NCI-H526 (cell line): Measurements from ENCODE around the gene SCAI.
"Not testable (repeated sequence)": the region's sequence is repeated elsewhere in the genome, so short reads cannot be mapped to it uniquely, and the experiment has no call there.

Source experiments
- DNase-seq, 2 experiments: peaks; one replicate each; lab custom pipeline; 2025; lab: John Stamatoyannopoulos, UW

The SCAI gene

GRCh38 chr9:125028041-125028440 is 115.3 kb downstream of the SCAI start:
- no peak for DNase-seq

- no peak for DNase-seq
Observed at GRCh38 chr9:125024917-125025316, 118.4 kb downstream of the SCAI start.

- DNase-seq = no peak
Observed at GRCh38 chr9:125021069-125021468, 122.3 kb downstream of the SCAI start.

- not testable (repeated sequence) for DNase-seq
Observed at GRCh38 chr9:125015655-125016054, 127.7 kb downstream of the SCAI start.

GRCh38 chr9:125012013-125012412 is 131.3 kb downstream of the SCAI start:
- not testable (repeated sequence) for DNase-seq

- no peak for DNase-seq
Observed at GRCh38 chr9:125008599-125008998, 134.7 kb downstream of the SCAI start.

DNA sequence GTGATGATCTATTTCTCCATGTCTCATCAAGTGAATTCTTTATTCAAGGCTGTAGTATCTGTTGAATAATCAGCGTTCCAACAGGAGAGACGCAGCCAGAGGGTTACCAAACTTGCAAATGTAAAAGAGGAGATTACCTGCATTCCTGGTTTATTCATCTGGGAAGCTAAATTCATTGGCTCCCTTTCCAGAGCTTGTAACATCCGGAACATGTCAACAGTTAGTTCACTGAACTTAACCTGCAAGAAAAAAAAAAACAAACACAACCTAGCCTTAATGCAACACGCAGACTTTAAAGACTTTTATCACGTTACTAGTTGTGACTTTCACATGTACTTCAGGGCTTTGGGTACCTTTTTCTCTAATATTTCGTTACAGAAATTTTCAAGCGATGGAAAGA is 140.0 kb downstream of the SCAI start:
- DNase-seq = no peak

- no peak for DNase-seq
Observed at GRCh38 chr9:124983698-124984097, 159.6 kb downstream of the SCAI start.

GRCh38 chr9:124980431-124980830 is 162.9 kb downstream of the SCAI start:
- no peak for DNase-seq

DNA sequence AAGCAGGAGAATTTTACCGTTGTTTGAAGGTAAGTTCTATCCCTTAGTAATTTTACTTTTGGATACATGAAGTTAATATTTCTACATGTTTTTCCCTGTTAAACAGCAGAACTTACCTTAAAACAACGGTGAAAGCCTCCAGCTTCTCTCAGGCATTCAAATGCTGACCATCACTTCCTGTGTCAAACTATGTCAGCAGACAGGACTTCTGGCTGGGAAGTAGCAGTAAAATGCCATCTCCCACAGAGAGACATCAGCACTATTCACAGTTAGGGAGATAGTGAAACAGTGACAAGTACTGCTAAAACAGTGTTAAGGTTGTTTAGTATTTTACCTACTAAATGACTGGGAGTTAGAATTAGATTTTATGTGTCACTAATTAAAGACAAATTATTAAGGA is 168.2 kb downstream of the SCAI start:
- DNase-seq = no peak

DNA sequence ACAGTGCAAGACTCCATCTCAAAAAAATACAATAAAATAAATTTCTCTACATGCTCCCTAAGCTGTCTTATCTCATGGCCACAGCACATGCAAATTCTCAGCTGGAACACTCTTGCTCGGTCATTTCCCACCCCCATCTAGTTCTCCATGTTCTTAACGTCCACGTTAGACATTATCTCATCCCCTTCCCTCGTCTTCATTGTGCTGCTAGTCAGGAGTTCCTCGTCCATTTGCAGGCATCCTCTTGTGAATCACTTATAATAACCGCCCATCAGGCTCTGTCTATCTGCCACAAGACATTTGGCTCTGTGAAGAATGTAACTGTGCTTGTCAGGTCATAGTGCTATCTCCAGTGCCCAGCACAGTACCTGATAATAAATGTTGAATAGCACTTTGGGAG is 169.5 kb downstream of the SCAI start:
- no peak for DNase-seq

DNA sequence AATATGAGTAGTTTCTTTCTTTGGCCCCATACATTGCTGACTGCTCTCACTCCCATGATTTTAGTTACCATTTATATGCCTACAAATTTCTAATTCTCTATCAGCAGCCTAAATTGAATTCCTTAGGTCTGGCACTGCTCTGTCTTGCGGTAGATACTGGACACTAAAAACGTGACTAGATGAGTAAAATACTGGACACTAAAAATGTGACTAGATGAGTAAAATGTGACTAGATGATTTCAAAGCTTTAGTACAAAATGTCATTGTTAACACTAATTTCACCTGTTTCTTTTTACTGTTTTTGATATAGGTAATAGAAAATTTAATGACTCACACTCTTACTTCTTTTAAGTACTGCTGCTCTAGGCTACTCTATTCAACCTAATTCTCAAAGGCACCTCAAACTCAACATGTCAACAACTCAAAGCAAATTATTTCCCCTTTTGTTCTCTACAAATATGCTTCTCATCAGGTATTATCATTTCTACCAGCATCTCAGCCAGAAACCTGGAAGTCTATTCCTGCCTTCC is 171.0 kb downstream of the SCAI start:
- DNase-seq = no peak

GRCh38 chr9:124969401-124969800 is 173.9 kb downstream of the SCAI start:
- DNase-seq = no peak

DNA sequence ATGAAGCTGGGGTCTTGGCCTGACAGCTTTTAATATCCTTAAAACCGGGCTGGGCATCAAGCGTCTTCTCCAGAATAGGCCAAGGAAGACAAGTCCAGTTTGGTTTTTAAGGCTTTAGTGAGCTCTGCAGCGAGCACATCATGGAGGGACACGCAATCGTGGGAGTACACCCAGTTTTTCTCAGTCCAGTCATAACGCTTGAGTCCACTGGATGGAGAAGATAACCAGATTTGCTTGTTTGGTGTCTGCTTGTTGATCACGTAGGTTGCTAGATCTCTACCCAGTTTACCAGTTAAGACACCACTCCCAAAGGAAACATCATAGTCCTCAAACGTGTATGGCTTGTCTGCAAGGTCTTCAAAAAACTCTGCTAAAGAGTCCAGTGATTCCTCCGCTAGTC is 175.1 kb downstream of the SCAI start:
- DNase-seq = no peak

- DNase-seq = not testable (repeated sequence)
Observed at GRCh38 chr9:124965775-124966568, 177.4 kb downstream of the SCAI start.

DNA sequence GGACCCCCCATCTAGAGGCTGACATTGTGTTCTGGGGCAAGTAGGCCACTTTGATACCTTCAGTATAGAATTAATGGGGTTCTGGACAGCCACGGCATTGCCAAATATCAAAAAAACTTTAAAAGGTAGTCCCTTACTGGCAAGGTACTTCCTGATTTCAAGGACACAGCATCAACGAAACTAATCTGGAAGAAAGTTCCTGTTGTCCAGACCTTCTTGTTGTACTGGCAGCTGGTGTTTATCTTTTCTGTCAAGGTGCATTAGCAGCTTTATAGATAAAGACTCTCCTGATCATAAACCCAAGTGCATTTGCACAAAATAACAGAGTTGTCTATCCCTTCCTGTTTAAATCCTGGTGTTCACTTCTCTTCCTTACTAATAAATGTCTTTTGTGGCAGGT is 178.7 kb downstream of the SCAI start:
- DNase-seq = no peak

DNA sequence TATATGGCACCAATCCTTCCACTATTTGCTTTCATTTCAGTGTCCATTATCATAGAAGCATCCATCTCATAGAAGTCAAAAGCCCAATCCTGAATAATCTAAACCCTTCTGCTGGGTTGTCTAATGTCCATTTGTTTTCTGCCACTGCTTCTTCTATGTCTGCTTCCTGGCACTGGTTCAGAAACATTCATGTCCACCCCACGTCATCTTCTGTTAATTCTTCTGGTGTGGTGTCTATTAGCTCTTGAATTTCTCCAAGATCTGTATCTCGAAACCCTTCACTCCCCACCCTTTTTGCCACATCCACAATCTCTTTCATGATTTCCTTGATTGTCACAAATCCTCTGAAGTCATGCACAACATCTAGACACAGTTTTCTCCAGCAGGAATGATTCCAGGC is 179.3 kb downstream of the SCAI start:
- DNase-seq = no peak

DNA sequence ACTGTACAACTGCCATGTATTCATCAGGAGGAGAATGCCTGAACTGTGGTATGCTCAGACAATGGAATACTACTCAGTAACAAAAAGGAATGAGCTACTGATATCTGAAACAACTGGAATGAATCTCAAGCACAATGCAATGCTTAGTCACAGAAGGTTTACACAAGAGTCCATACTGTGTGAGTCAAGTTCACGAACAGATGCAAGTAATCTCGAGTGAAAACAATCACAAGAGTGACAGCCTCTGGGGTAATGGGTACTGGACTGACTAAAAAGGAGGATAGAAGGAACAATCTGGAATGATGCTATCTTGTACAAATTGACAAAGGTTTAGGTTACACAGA is 182.9 kb downstream of the SCAI start:
- no peak for DNase-seq

DNA sequence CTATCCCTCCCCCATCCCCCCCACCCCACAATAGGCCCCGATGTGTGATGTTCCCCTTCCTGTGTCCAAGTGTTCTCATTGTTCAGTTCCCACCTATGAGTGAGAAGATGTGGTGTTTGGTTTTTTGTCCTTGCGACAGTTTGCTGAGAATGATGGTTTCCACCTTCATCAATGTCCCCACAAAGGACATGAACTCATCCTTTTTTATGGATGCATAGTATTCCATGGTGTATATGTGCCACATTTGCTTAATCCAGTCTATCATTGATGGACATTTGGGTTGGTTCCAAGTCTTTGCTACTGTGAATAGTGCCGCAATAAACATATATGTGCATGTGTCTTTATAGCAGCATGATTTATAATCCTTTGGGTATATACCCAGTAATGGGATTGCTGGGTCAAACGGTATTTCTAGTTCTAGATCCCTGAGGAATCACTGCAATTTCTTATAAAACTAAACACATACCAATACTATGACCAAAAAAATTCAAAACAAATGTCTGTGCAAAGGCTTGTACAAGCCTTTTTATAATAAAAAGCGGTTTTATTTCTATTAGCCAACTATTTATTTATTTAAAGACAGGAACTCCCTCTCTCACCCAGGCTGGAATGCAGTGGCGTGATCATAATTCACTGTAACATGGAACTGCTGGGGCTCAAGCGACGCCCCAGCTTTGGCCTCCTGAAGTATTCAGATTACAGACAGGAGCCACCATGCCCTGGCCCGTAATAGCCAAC is 183.5 kb downstream of the SCAI start:
- not testable (repeated sequence) for DNase-seq

GRCh38 chr9:124954255-124954654 is 189.1 kb downstream of the SCAI start:
- DNase-seq = no peak

- no peak for DNase-seq
Observed at GRCh38 chr9:124950050-124950718, 193.1 kb downstream of the SCAI start.

GRCh38 chr9:124949387-124949786 is 193.9 kb downstream of the SCAI start:
- no peak for DNase-seq
